ENCODE data around the gene STK31. TPM values are rescaled to one million over a fixed set of nuclear protein-coding genes. Genes with fewer than 3 reads are reported as not detected.
"Not testable (repeated sequence)": the region's sequence is repeated elsewhere in the genome, so short reads cannot be mapped to it uniquely, and the experiment has no call there.

STK31 gene
- total RNA-seq, 4 donors from 2014 or later: 0.10 TPM; not detected in 3

GRCh38 chr7:23715099-23715498 lies 5.1 kb downstream of the STK31 start:
- intact Hi-C loops (cut with DNase I; ENCODE audit: low total_unique reads): loop anchor here (10.0 kb wide), 1 partner anchor 440 kb away; no protein-coding TSS in a partner anchor
- Histone ChIP-seq H3K4me1 (no peaks in the 10 kb centered on the region), H3K27me3 (no peaks in the 10 kb centered on the region), H3K27ac (no peak overlapping the region), H3K9me3 (no peaks in the 10 kb centered on the region), H3K4me3 (no peak overlapping the region), H3K36me3 (no peaks in the 10 kb centered on the region)
- ATAC-seq: no peak
- DNase-seq: no peak
- in situ Hi-C loops (cut with MboI; ENCODE audit: low sequenced_read_pairs in 4 of 4): loop anchor here in 3 of 4 donors (5.0 to 25.0 kb wide), 3 partner anchors 143 to 947 kb away; no protein-coding TSS in a partner anchor
- no peak for TF ChIP-seq POLR2A (IDR thresholded peaks at IDR 0.05)
- TF ChIP-seq CTCF (IDR thresholded peaks at IDR 0.05 in 4 of 5, conservative IDR thresholded peaks at IDR 0.05 in 1 of 5): no peak

GRCh38 chr7:23717788-23718187 lies 7.8 kb downstream of the STK31 start:
- TF ChIP-seq POLR2A (IDR thresholded peaks at IDR 0.05) (no peak), CTCF (IDR thresholded peaks at IDR 0.05 in 4 of 5, conservative IDR thresholded peaks at IDR 0.05 in 1 of 5) (no peak)
- no peaks in the 10 kb centered on the region for H3K4me1 ChIP-seq
- no peak for DNase-seq
- intact Hi-C loops (cut with DNase I; ENCODE audit: low total_unique reads): loop anchor here (10.0 kb wide), 1 partner anchor 443 kb away; no protein-coding TSS in a partner anchor
- no peaks in the 10 kb centered on the region for H3K36me3 ChIP-seq
- in situ Hi-C loops (cut with MboI; ENCODE audit: low sequenced_read_pairs in 4 of 4): loop anchor here in 3 of 4 donors (5.0 to 25.0 kb wide), 3 partner anchors 145 to 945 kb away; no protein-coding TSS in a partner anchor
- no peaks in the 10 kb centered on the region for H3K9me3 ChIP-seq
- H3K27ac ChIP-seq: no peak overlapping the region
- H3K27me3 ChIP-seq: no peaks in the 10 kb centered on the region
- ATAC-seq: no peak
- no peak overlapping the region for H3K4me3 ChIP-seq

GRCh38 chr7:23721456-23721855 lies 11.4 kb downstream of the STK31 start:
- Histone ChIP-seq H3K4me1 (no peaks in the 10 kb centered on the region), H3K4me3 (no peak overlapping the region), H3K27ac (no peak overlapping the region), H3K27me3 (no peaks in the 10 kb centered on the region), H3K9me3 (no peaks in the 10 kb centered on the region), H3K36me3 (no peaks in the 10 kb centered on the region)
- DNase-seq: no peak
- intact Hi-C loops (cut with DNase I; ENCODE audit: low total_unique reads) (no loop called here), in situ Hi-C loops (cut with MboI; ENCODE audit: low sequenced_read_pairs in 4 of 4) (loop anchor here in 3 of 4 donors (25.0 kb wide), 2 partner anchors 459 to 941 kb away; no protein-coding TSS in a partner anchor)
- TF ChIP-seq CTCF (IDR thresholded peaks at IDR 0.05 in 4 of 5, conservative IDR thresholded peaks at IDR 0.05 in 1 of 5) (no peak), POLR2A (IDR thresholded peaks at IDR 0.05) (no peak)
- ATAC-seq: no peak

GRCh38 chr7:23722587-23723216 lies 12.7 kb downstream of the STK31 start:
- H3K4me3 ChIP-seq; H3K4me1 ChIP-seq; H3K27me3 ChIP-seq; DNase-seq; H3K36me3 ChIP-seq; H3K27ac ChIP-seq; intact Hi-C loops (cut with DNase I; ENCODE audit: low total_unique reads); H3K9me3 ChIP-seq; ATAC-seq: not testable (repeated sequence)
- in situ Hi-C loops (cut with MboI; ENCODE audit: low sequenced_read_pairs in 4 of 4): loop anchor here in 3 of 4 donors (25.0 kb wide), 2 partner anchors 460 to 940 kb away; no protein-coding TSS in a partner anchor

GRCh38 chr7:23724113-23724512 lies 14.1 kb downstream of the STK31 start:
- H3K27me3 ChIP-seq; H3K9me3 ChIP-seq; H3K4me1 ChIP-seq; DNase-seq; H3K36me3 ChIP-seq; H3K4me3 ChIP-seq; intact Hi-C loops (cut with DNase I; ENCODE audit: low total_unique reads); ATAC-seq; H3K27ac ChIP-seq: not testable (repeated sequence)
- in situ Hi-C loops (cut with MboI; ENCODE audit: low sequenced_read_pairs in 4 of 4): loop anchor here in 3 of 4 donors (25.0 kb wide), 2 partner anchors 462 to 938 kb away; no protein-coding TSS in a partner anchor

Measured in gastrocnemius medialis (tissue), 4 donors.